Naive thymus-derived CD8-positive, alpha-beta T cell (primary cell): ENCODE data around the gene OR5AN1. TPM values are rescaled to one million over a fixed set of nuclear protein-coding genes. Genes with fewer than 3 reads are reported as not detected.

Experiments used
- ATAC-seq, 2 donors: fragments of 150-1000 bp; cut with Tn5 transposase in 1 of 2; sonication (Bioruptor Pico), chemical (Tn5 transposase) in 1 of 2; 1 replicate in 1 of 2; 2 replicates in 1 of 2; pipeline ENCODE4 v1.10.0; 2021; ENCODE audit warnings: mild to moderate bottlenecking in 2 of 2, moderate library complexity in 2 of 2
- POLR2A ChIA-PET: fragments of 350-600 bp; sonication (Branson Sonifier 250); formaldehyde crosslinking; loops from one replicate; lab custom pipeline; 2021; ENCODE audit warnings: antibody characterized with exemption; lab: Charles Lee
- DNase-seq, 10 donors: peaks; one replicate each; pipeline versions ENCODE4 v3.0.0 to v3.0.0-alpha.2; 2020 to 2022
- H3K27ac Mint-ChIP-seq, 10 donors: one replicate each; pipeline ENCODE4 v1.8.0; 2020 to 2022; ENCODE audit warnings: mild to moderate bottlenecking in 10 of 10, mixed read lengths in 10 of 10, moderate library complexity in 4 of 10, inconsistent platforms in 1 of 10
- H3K27me3 Mint-ChIP-seq, 5 donors: one replicate each; pipeline ENCODE4 v1.8.0; 2021 to 2022; ENCODE audit warnings: mixed read lengths in 5 of 5
- H3K36me3 Mint-ChIP-seq, 3 donors: one replicate each; pipeline ENCODE4 v1.8.0; 2020 to 2022; ENCODE audit warnings: mixed read lengths in 3 of 3, mild to moderate bottlenecking in 2 of 3, inconsistent platforms in 1 of 3
- H3K4me1 Mint-ChIP-seq, 4 donors: one replicate each; pipeline ENCODE4 v1.8.0; 2021 to 2022; ENCODE audit warnings: mixed read lengths in 4 of 4
- H3K4me3 Mint-ChIP-seq, 10 donors: one replicate each; pipeline ENCODE4 v1.8.0; 2020 to 2022; ENCODE audit warnings: mild to moderate bottlenecking in 10 of 10, mixed read lengths in 10 of 10, moderate library complexity in 6 of 10, inconsistent platforms in 1 of 10
- H3K9me3 Mint-ChIP-seq, 9 donors: one replicate each; pipeline ENCODE4 v1.8.0; 2020 to 2022; ENCODE audit warnings: mixed read lengths in 9 of 9, mild to moderate bottlenecking in 3 of 9, inconsistent platforms in 1 of 9, moderate library complexity in 1 of 9
- polyA plus RNA-seq, 3 donors: library from polyadenylated mRNA; unstranded; fragments of 300-500 nt; fragmentation: Illumina TruSeq; gene quantifications; one replicate each; pipeline ENCODE4 v1.2.3, GENCODE V29; 2021
- total RNA-seq, 8 experiments: library from RNA in 2 of 8; stranded (reverse) in 2 of 8; gene quantifications; one replicate each; pipeline ENCODE4 v1.2.3 and lab custom pipeline; 2021 to 2026

OR5AN1 gene
- total and polyA plus RNA-seq, 5 experiments from 2014 or later, result not detected

GRCh38 chr11:59380263-59381059 lies 21.8 kb downstream of the OR5AN1 start:
- DNase-seq (no peak), ATAC-seq (no peak)
- Mint-ChIP-seq H3K36me3 (peaks cover 0 to 8% (median 0%) of the 10 kb centered on the region in 3 donors), H3K27ac (peak overlapping the region in 1 of 10 donors; percentile 66), H3K27me3 (peaks cover 0 to 7% (median 0%) of the 10 kb centered on the region in 5 donors), H3K4me3 (peak overlapping the region in 1 of 10 donors; percentile 21), H3K4me1 (peaks cover 0 to 13% (median 0%) of the 10 kb centered on the region in 4 donors), H3K9me3 (peaks cover 0 to 41% (median 17%) of the 10 kb centered on the region in 9 donors)
- POLR2A ChIA-PET, result no interaction called here

GRCh38 chr11:59394186-59394585 lies 35.5 kb downstream of the OR5AN1 start:
- POLR2A ChIA-PET, result no interaction called here
- H3K27me3 Mint-ChIP-seq, result peaks cover 7 to 19% (median 11%) of the 10 kb centered on the region in 5 donors
- H3K4me1 Mint-ChIP-seq, result no peaks in the 10 kb centered on the region
- no peak for ATAC-seq
- H3K36me3 Mint-ChIP-seq, result peaks cover 0 to 6% (median 0%) of the 10 kb centered on the region in 3 donors
- H3K9me3 Mint-ChIP-seq, result peaks cover 0 to 5% (median under 1%) of the 10 kb centered on the region in 9 donors
- no peak overlapping the region for H3K4me3 Mint-ChIP-seq
- no peak for DNase-seq
- peak overlapping the region in 1 of 10 donors; percentile 3 for H3K27ac Mint-ChIP-seq

GRCh38 chr11:59400461-59401261 lies 42.0 kb downstream of the OR5AN1 start:
- POLR2A ChIA-PET, result no interaction called here
- no peak for ATAC-seq
- Mint-ChIP-seq H3K9me3 (peaks cover 3 to 28% (median 11%) of the 10 kb centered on the region in 9 donors), H3K27ac (no peak overlapping the region), H3K4me3 (no peak overlapping the region), H3K36me3 (peaks cover 0 to 16% (median 14%) of the 10 kb centered on the region in 3 donors), H3K4me1 (no peaks in the 10 kb centered on the region), H3K27me3 (peaks cover 0 to 7% (median 0%) of the 10 kb centered on the region in 5 donors)
- DNase-seq, result no peak

- no peak for ATAC-seq
- H3K27ac Mint-ChIP-seq, result no peak overlapping the region
- no peaks in the 10 kb centered on the region for H3K4me1 Mint-ChIP-seq
- H3K9me3 Mint-ChIP-seq, result peaks cover 4 to 28% (median 11%) of the 10 kb centered on the region in 9 donors
- DNase-seq, result no peak
- POLR2A ChIA-PET, result no interaction called here
- H3K27me3 Mint-ChIP-seq, result peaks cover 0 to 4% (median 0%) of the 10 kb centered on the region in 5 donors
- H3K4me3 Mint-ChIP-seq, result no peak overlapping the region
- peaks cover 0 to 16% (median 14%) of the 10 kb centered on the region in 3 donors for H3K36me3 Mint-ChIP-seq
Measured at GRCh38 chr11:59401262-59401552, 42.5 kb downstream of the OR5AN1 start.

- H3K27me3 Mint-ChIP-seq, result peaks cover 0 to 4% (median 0%) of the 10 kb centered on the region in 5 donors
- H3K36me3 Mint-ChIP-seq, result peaks cover 0 to 16% (median 14%) of the 10 kb centered on the region in 3 donors
- DNase-seq (no peak), ATAC-seq (no peak)
- POLR2A ChIA-PET, result no interaction called here
- no peak overlapping the region for H3K4me3 Mint-ChIP-seq
- peaks cover 4 to 39% (median 11%) of the 10 kb centered on the region in 9 donors for H3K9me3 Mint-ChIP-seq
- no peaks in the 10 kb centered on the region for H3K4me1 Mint-ChIP-seq
- H3K27ac Mint-ChIP-seq, result no peak overlapping the region
Measured at GRCh38 chr11:59403546-59403945, 44.9 kb downstream of the OR5AN1 start.

GRCh38 chr11:59413646-59414045 lies 55.0 kb downstream of the OR5AN1 start:
- Mint-ChIP-seq H3K27me3 (peaks cover 0 to 13% (median 6%) of the 10 kb centered on the region in 5 donors), H3K36me3 (peaks cover 0 to 17% (median 2%) of the 10 kb centered on the region in 3 donors), H3K4me3 (peak overlapping the region in 1 of 10 donors; percentile 58), H3K4me1 (peaks cover 9 to 29% (median 23%) of the 10 kb centered on the region in 4 donors), H3K27ac (no peak overlapping the region), H3K9me3 (peaks cover 0 to 27% (median 11%) of the 10 kb centered on the region in 9 donors)
- DNase-seq (no peak), ATAC-seq (no peak)
- POLR2A ChIA-PET, result no interaction called here

- no peak for ATAC-seq
- POLR2A ChIA-PET, result no interaction called here
- Mint-ChIP-seq H3K9me3 (peaks cover 0 to 13% (median 4%) of the 10 kb centered on the region in 9 donors), H3K27me3 (peaks cover 0 to 13% (median 7%) of the 10 kb centered on the region in 5 donors), H3K4me1 (peaks cover 9 to 29% (median 23%) of the 10 kb centered on the region in 4 donors), H3K36me3 (peaks cover 0 to 6% (median 0%) of the 10 kb centered on the region in 3 donors), H3K4me3 (peak overlapping the region in 1 of 10 donors; percentile 15), H3K27ac (no peak overlapping the region)
- no peak for DNase-seq
Measured at GRCh38 chr11:59415111-59415510, 56.4 kb downstream of the OR5AN1 start.

GRCh38 chr11:59416613-59417012 lies 57.9 kb downstream of the OR5AN1 start:
- POLR2A ChIA-PET, result no interaction called here
- Mint-ChIP-seq H3K4me1 (peaks cover 9 to 29% (median 23%) of the 10 kb centered on the region in 4 donors), H3K27me3 (peaks cover 0 to 13% (median 7%) of the 10 kb centered on the region in 5 donors), H3K36me3 (no peaks in the 10 kb centered on the region), H3K4me3 (peak overlapping the region in 9 of 10 donors; percentile 26 to 80 (median 50)), H3K27ac (peak overlapping the region in 8 of 10 donors; percentile 10 to 88 (median 38)), H3K9me3 (peaks cover 0 to 4% (median 0%) of the 10 kb centered on the region in 9 donors)
- ATAC-seq (no peak), DNase-seq (peak in 2 of 10 donors; percentile 1 to 4)

- no peaks in the 10 kb centered on the region for H3K36me3 Mint-ChIP-seq
- peak overlapping the region in 9 of 10 donors; percentile 16 to 80 (median 50) for H3K4me3 Mint-ChIP-seq
- ATAC-seq, result peak; percentile 38 to 44
Measured at GRCh38 chr11:59417023-59417422, 58.3 kb downstream of the OR5AN1 start.

GRCh38 chr11:59418156-59418555 lies 59.5 kb downstream of the OR5AN1 start:
- ATAC-seq (no peak), DNase-seq (no peak)
- Mint-ChIP-seq H3K4me3 (no peak overlapping the region), H3K9me3 (no peaks in the 10 kb centered on the region), H3K27ac (no peak overlapping the region), H3K4me1 (peaks cover 9 to 34% (median 29%) of the 10 kb centered on the region in 4 donors), H3K27me3 (peaks cover 0 to 11% (median 7%) of the 10 kb centered on the region in 5 donors), H3K36me3 (no peaks in the 10 kb centered on the region)
- POLR2A ChIA-PET, result no interaction called here

More at GRCh38 chr11:59417023-59417422, 58.3 kb downstream of the OR5AN1 start:
- peaks cover 9 to 29% (median 23%) of the 10 kb centered on the region in 4 donors for H3K4me1 Mint-ChIP-seq
- peak in 5 of 10 donors; percentile 0 to 52 (median 11) for DNase-seq
- peaks cover 0 to 13% (median 7%) of the 10 kb centered on the region in 5 donors for H3K27me3 Mint-ChIP-seq
- POLR2A ChIA-PET, result no interaction called here
- peaks cover 0 to 4% (median 0%) of the 10 kb centered on the region in 9 donors for H3K9me3 Mint-ChIP-seq
- peak overlapping the region in 6 of 10 donors; percentile 10 to 88 (median 65) for H3K27ac Mint-ChIP-seq
